Stomach (tissue), 9 donors: Measurements from ENCODE around the gene PHF2. TPM values are rescaled to one million over a fixed set of nuclear protein-coding genes. Genes with fewer than 3 reads are reported as not detected.

Source experiments
- DNase-seq, 2 donors: peaks; one replicate each; pipeline versions ENCODE4 v3.0.0 to v3.0.0-alpha.2; 2013 to 2019
- H3K27ac ChIP-seq, 5 donors: fragments of 200-600 bp in 4 of 5; sonication (generic) in 4 of 5; one replicate each; pipeline ENCODE4 v1.5.1; 2013 to 2019; ENCODE audit warnings: mild to moderate bottlenecking in 1 of 5, moderate library complexity in 1 of 5
- H3K27me3 ChIP-seq, 3 donors: fragments of 200-600 bp; sonication (generic); one replicate each; pipeline ENCODE4 v1.5.1; 2017 to 2019; ENCODE audit warnings: mixed run types in 1 of 3
- H3K36me3 ChIP-seq, 4 donors: fragments of 200-600 bp; sonication (generic); 1 replicate in 3 of 4; 2 replicates in 1 of 4; pipeline ENCODE4 v1.5.1; 2016 to 2019
- H3K4me1 ChIP-seq, 4 donors: fragments of 200-600 bp; sonication (generic); one replicate each; pipeline ENCODE4 v1.5.1; 2016 to 2019
- H3K4me3 ChIP-seq, 4 donors: fragments of 200-600 bp; sonication (generic) in 3 of 4; one replicate each; pipeline ENCODE4 v1.5.1; 2016 to 2019; ENCODE audit warnings: mild to moderate bottlenecking in 1 of 4
- H3K9me3 ChIP-seq, 4 donors: fragments of 200-600 bp; sonication (generic); one replicate each; pipeline ENCODE4 v1.5.1; 2016 to 2019
- CTCF ChIP-seq, 7 experiments: fragments of 450-650 bp in 4 of 7; fragments of 200-600 bp in 3 of 7; sonication (generic) in 3 of 7; IDR thresholded peaks; one replicate each; pipeline ENCODE4 v1.5.1; 2016 to 2019; ENCODE audit warnings: antibody characterized with exemption in 7 of 7, control low read depth in 2 of 7, mild to moderate bottlenecking in 1 of 7
- EP300 ChIP-seq: sonication (generic); formaldehyde crosslinking; IDR thresholded peaks from one replicate; pipeline ENCODE4 v1.6.1; 2017; ENCODE audit warnings: antibody characterized with exemption
- POLR2A ChIP-seq, 4 donors: fragments of 450-650 bp; IDR thresholded peaks; one replicate each; pipeline ENCODE4 v1.6.1; 2016; ENCODE audit warnings: antibody characterized with exemption in 4 of 4, control low read depth in 2 of 4, mild to moderate bottlenecking in 1 of 4, moderate library complexity in 1 of 4
- POLR2AphosphoS5 ChIP-seq, 3 donors: sonication (generic); formaldehyde crosslinking; IDR thresholded peaks; one replicate each; pipeline ENCODE4 v1.6.1; 2016; ENCODE audit warnings: antibody characterized with exemption in 3 of 3
- WGBS, 5 donors: extraction: QIAGEN DNeasy Blood & Tissue Kit in 3 of 5; methylation state at CpG; one replicate each; pipeline versions ENCODE4 v1.1.5 to v1.1.7; 2013 to 2018; 5-methylcytosine and 5-hydroxymethylcytosine counted together
- intact Hi-C: fragments of 100-400 bp; cut with DNase I; formaldehyde crosslinking; loops from one replicate; pipeline ENCODE4 v1.15.1; 2023; ENCODE audit warnings: low total_unique reads
- polyA plus RNA-seq, 3 donors: library from polyadenylated mRNA; stranded (reverse); fragments of 200-250 nt; gene quantifications; one replicate each; pipeline ENCODE4 v1.2.3, GENCODE V29; 2013
- total RNA-seq, 5 donors: library from RNA; depleted of rRNA; stranded (reverse); fragments of >200 nt; gene quantifications; one replicate each; pipeline versions ENCODE4 v1.1.0 to v1.2.3, GENCODE V29; 2014 to 2016
- donor health status: healthy with polysubstance abuse.
- donor health status: Bipolar disorder and iron deficiency.
- donor health status: healthy.

PHF2 gene
- total and polyA plus RNA-seq, 8 donors, result 14.2 to 58.0 (median 19.5) TPM

GRCh38 chr9:93698140-93698908 is 121.9 kb downstream of the PHF2 start:
- peaks cover 0 to 31% (median 9%) of the 10 kb centered on the region in 4 donors for H3K9me3 ChIP-seq
- no peak for DNase-seq
- WGBS, 5 donors, result 76 to 84% (median 80%) methylated on average over 13 to 16 of the region's 16 CpGs
- H3K4me3 ChIP-seq, result no peak overlapping the region
- TF ChIP-seq POLR2A (IDR thresholded peaks at IDR 0.05) (no peak), POLR2AphosphoS5 (IDR thresholded peaks at IDR 0.05) (no peak), EP300 (no peak), CTCF (IDR thresholded peaks at IDR 0.05) (no peak)
- H3K4me1 ChIP-seq, result peaks cover 0 to 14% (median 0%) of the 10 kb centered on the region in 4 donors
- peak overlapping the region in 3 of 5 donors; percentile 7 to 52 (median 20) for H3K27ac ChIP-seq
- no peaks in the 10 kb centered on the region for H3K36me3 ChIP-seq
- no peaks in the 10 kb centered on the region for H3K27me3 ChIP-seq
- intact Hi-C loops, result no loop called here

DNA sequence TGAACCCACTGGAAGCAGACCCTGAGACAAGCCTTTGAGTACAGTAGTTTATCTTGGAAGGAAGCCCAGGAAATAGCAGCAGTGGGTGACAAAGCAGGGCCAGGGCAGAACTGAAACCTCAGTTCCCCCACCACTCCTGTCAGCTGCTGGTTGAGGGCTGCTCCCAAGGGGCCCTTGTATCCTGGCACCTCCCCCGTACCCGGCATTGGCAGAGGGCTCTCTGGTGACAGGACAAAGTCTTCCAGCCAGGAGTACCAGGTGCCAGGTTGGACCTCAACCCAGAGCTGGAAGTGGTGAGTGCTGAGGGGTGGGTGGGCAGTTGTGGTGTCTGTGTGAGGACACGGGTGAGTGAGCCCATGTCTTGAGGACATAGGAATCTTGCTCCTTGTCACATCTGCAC is 123.3 kb downstream of the PHF2 start:
- intact Hi-C loops, result no loop called here
- Histone ChIP-seq H3K4me3 (no peak overlapping the region), H3K4me1 (peaks cover 0 to 14% (median 0%) of the 10 kb centered on the region in 4 donors), H3K27ac (peak overlapping the region in 1 of 5 donors; percentile 46), H3K27me3 (no peaks in the 10 kb centered on the region), H3K9me3 (peaks cover 0 to 34% (median 9%) of the 10 kb centered on the region in 4 donors), H3K36me3 (no peaks in the 10 kb centered on the region)
- DNase-seq, result no peak
- WGBS, 5 donors, result 75 to 100% (median 80%) methylated on average over 1 to 3 of the region's 3 CpGs
- TF ChIP-seq POLR2A (IDR thresholded peaks at IDR 0.05) (no peak), EP300 (no peak), POLR2AphosphoS5 (IDR thresholded peaks at IDR 0.05) (no peak), CTCF (IDR thresholded peaks at IDR 0.05) (no peak)

GRCh38 chr9:93701494-93702218 is 125.3 kb downstream of the PHF2 start:
- H3K4me3 ChIP-seq, result no peak overlapping the region
- H3K4me1 ChIP-seq, result peaks cover 0 to 14% (median 0%) of the 10 kb centered on the region in 4 donors
- H3K27ac ChIP-seq, result peak overlapping the region in 3 of 5 donors; percentile 3 to 81 (median 33)
- DNase-seq, result peak in 1 of 2 donors; percentile 39
- H3K36me3 ChIP-seq, result no peaks in the 10 kb centered on the region
- 66 to 87% (median 82%) methylated on average over 14 to 16 of the region's 16 CpGs for WGBS, 5 donors
- intact Hi-C loops, result no loop called here
- peaks cover 0 to 28% (median 5%) of the 10 kb centered on the region in 4 donors for H3K9me3 ChIP-seq
- no peaks in the 10 kb centered on the region for H3K27me3 ChIP-seq
- TF ChIP-seq CTCF (IDR thresholded peaks at IDR 0.05) (no peak), POLR2AphosphoS5 (IDR thresholded peaks at IDR 0.05) (no peak), EP300 (no peak), POLR2A (IDR thresholded peaks at IDR 0.05) (no peak)

- H3K9me3 ChIP-seq, result peaks cover 0 to 29% (median 4%) of the 10 kb centered on the region in 4 donors
- H3K27ac ChIP-seq, result peak overlapping the region in 2 of 5 donors; percentile 3 to 81
- intact Hi-C loops, result no loop called here
- no peaks in the 10 kb centered on the region for H3K36me3 ChIP-seq
- TF ChIP-seq POLR2A (IDR thresholded peaks at IDR 0.05) (no peak), EP300 (no peak), CTCF (IDR thresholded peaks at IDR 0.05) (no peak), POLR2AphosphoS5 (IDR thresholded peaks at IDR 0.05) (no peak)
- H3K27me3 ChIP-seq, result no peaks in the 10 kb centered on the region
- no peak overlapping the region for H3K4me3 ChIP-seq
- H3K4me1 ChIP-seq, result peaks cover 0 to 14% (median 0%) of the 10 kb centered on the region in 4 donors
- WGBS, 5 donors, result 61 to 78% (median 73%) methylated on average over 7 of the region's 7 CpGs
- DNase-seq, result no peak
Measured at GRCh38 chr9:93702261-93702660, 125.9 kb downstream of the PHF2 start.
